Midbrain (tissue), 1 donor: ENCODE results near the gene CEP162.
"Not testable (repeated sequence)": the region's sequence is repeated elsewhere in the genome, so short reads cannot be mapped to it uniquely, and the experiment has no call there.

Source experiments
- DNase-seq: peaks from one replicate; lab custom pipeline; 2025; lab: John Stamatoyannopoulos, UW

CEP162 gene

GRCh38 chr6:84224251-84224650 is 3.2 kb downstream of the CEP162 start:
- DNase-seq = no peak

- DNase-seq = not testable (repeated sequence)
These were observed 3.8 kb downstream of the CEP162 start for GRCh38 chr6:84223608-84224007.

GRCh38 chr6:84222426-84222825 is 5.0 kb downstream of the CEP162 start:
- no peak for DNase-seq

GRCh38 chr6:84220809-84221409 is 6.5 kb downstream of the CEP162 start:
- peak; percentile 56 for DNase-seq

GRCh38 chr6:84218091-84218490 is 9.4 kb downstream of the CEP162 start:
- DNase-seq = no peak

- DNase-seq = no peak
These were observed 14.2 kb downstream of the CEP162 start for GRCh38 chr6:84213217-84213616.

- no peak for DNase-seq
These were observed 23.4 kb downstream of the CEP162 start for GRCh38 chr6:84204011-84204410.

GRCh38 chr6:84199987-84200386 is 27.5 kb downstream of the CEP162 start:
- DNase-seq = not testable (repeated sequence)

GRCh38 chr6:84197708-84198107 is 29.7 kb downstream of the CEP162 start:
- no peak for DNase-seq

GRCh38 chr6:84193114-84193708 is 34.2 kb downstream of the CEP162 start:
- DNase-seq = no peak

GRCh38 chr6:84191802-84192201 is 35.6 kb downstream of the CEP162 start:
- no peak for DNase-seq

- not testable (repeated sequence) for DNase-seq
These were observed 38.1 kb downstream of the CEP162 start for GRCh38 chr6:84189356-84189755.

GRCh38 chr6:84183430-84183829 is 44.0 kb downstream of the CEP162 start:
- no peak for DNase-seq

GRCh38 chr6:84182001-84182400 is 45.4 kb downstream of the CEP162 start:
- no peak for DNase-seq

GRCh38 chr6:84177241-84177640 is 50.2 kb downstream of the CEP162 start:
- no peak for DNase-seq

- DNase-seq = no peak
These were observed 54.9 kb downstream of the CEP162 start for GRCh38 chr6:84172574-84172973.

- DNase-seq = no peak
These were observed 55.4 kb downstream of the CEP162 start for GRCh38 chr6:84172080-84172479.

GRCh38 chr6:84167457-84167856 is 60.0 kb downstream of the CEP162 start:
- no peak for DNase-seq

GRCh38 chr6:84166395-84166794 is 61.0 kb downstream of the CEP162 start:
- no peak for DNase-seq

- DNase-seq = not testable (repeated sequence)
These were observed 63.1 kb downstream of the CEP162 start for GRCh38 chr6:84164328-84164727.

GRCh38 chr6:84161190-84161589 is 66.3 kb downstream of the CEP162 start:
- DNase-seq = peak; percentile 47

- DNase-seq = no peak
These were observed 71.1 kb downstream of the CEP162 start for GRCh38 chr6:84156306-84156705.

GRCh38 chr6:84151669-84152068 is 75.8 kb downstream of the CEP162 start:
- no peak for DNase-seq

GRCh38 chr6:84150705-84151104 is 76.7 kb downstream of the CEP162 start:
- DNase-seq = no peak
